ENCODE results near the gene CD81.
A peak's percentile ranks its signal among the peaks of the same experiment; 100 is the strongest.

CD81 gene

DNA sequence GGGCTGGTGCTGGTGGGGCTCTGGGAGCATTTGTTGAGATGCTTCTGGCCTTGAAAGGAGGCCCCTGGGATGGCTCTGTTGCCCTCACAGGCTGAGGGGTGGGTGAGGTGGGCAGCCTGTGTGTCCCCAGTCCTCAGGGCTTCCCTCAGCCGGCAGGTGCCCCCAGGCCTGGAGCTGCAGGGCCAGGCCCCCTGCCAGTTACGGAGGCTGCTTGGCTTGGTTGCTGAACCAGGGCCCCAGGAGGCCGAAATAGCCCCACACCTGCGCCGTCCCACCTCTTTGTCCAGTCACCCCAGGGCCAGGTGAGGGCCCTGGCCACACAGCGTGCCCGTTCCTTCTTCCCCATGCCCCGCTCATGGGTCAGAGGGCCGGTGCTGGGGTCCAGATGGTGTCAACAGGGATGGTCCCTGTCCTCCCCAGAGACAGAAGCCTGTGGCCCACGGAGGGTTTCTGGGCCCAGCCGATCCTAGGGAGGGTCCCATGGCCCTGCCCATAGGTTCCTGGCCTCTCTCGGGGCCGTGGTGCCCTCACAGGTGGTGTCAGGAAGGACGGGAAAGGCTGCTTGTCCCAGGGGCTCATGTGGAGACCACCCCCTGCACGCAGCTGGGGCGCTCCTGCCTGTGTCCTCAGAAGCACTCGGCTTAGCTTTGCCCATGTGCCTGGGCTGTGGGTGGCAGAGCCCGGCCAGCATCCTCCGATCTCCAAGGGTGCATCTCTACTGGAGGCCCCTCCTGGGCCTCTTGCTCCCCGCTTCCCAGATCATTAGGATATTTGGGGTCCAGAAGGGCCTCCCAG lies 14.3 kb downstream of the CD81 start:
- DNase-seq: no peak

DNA sequence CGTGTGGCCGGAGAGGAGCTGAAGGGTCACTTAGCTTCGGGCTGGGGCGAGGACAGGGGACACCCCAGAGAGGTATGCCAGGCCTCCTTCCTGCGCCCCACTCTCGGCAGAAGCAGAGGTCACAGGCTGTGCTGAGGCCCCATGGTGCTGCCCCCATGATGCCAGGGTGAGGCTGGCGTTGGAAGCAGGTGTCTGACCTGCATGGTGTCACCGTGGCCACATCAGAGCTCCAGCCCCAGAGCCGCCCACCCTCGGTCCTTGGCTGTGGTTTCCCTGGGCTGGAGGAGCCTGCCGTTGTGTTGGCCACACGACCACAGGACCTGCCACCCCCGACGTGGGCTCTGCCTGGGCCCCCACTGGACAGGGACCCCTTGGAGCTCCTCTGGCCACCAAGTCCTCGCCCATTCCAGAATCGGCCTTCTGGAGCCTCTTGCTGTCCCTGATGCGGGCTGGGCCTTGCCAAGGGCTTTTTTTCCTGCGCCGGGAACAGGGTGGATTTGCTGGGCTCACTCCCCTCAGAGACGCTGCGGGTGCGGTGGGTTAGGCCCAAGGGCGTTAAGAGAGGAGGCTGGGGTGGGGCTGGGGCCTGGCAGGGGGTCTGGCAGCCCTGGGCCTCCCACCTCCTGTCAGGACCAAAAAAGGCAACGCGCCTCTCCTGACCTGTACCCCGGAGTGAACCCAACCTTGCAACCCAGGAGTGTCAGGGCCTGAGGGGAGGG lies 15.3 kb downstream of the CD81 start:
- no peak for DNase-seq

DNA sequence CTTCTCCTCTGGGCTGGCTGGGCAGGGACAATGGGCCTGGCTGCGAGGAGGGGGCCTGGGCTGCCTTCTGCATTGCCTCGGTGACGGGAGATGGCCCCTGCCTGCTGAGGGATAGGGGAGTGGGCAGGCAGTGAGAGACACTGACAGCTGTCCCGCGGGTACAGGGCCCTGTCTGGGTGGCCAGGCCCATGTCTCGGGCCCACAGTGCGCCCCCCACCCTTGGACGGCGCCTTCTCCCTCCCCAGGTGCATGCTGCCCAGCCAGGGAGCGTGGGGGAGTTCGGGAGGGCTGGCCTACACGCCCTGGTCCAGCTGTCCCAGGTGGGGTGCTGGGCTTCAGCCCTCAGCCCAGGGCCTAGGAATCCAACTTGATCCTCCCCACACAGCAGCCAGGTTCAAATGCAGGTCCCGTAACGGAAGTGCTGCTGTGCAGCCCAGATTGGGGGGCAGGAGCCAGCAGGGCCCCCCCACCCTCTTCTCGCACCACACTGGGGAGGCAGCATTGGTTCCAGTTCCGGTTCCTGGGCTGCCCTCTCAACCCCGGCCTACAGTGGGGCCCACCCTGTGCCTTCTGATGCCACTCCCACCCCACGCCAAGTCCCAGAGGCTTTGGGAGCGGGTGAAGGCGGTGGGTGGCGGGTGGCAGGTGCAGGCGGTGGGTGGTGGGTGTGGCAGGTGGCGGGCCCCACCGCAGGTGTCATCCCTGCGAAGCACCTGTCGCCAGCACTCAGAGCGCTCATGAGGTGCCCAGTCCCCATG lies 16.2 kb downstream of the CD81 start:
- no peak for DNase-seq

DNA sequence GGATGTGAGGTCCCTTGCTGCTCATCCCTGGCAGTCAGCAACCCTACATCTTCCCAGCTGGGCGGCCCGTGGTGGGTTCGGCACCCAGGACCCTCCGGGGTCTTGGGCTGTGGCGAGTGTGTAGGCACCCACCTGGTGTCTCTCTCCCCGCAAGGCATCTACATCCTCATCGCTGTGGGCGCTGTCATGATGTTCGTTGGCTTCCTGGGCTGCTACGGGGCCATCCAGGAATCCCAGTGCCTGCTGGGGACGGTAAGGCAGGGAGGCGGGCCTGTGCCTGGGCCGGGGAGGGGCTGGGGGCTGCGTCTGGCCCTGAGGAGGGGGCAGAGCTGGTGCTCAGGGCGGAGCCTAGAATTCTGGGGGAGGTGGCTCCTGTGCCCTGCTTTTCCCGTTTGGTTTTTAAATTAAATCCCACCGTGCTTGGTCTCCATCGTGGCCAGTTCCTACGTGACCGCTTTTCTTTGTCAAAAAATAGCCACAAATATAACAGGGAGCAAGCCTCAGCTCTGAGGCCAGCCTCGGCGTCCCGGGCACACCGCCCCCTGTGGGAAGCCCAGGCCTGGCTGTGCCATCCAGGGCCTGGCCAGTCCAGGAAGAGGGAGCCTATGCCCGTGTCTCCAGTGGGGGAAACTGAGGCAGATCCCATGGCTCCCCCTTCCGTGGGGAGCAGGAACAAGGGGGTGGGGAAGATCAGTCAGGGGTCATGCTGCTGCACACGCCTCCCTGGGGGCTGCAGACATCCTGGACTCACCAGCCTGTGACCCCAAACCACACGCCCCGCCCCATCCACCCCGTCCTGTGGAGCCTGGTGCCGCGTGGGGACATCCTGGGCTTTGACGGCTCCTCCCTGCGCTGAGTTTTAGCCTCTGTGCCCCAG lies 17.1 kb downstream of the CD81 start:
- no peak for DNase-seq

DNA sequence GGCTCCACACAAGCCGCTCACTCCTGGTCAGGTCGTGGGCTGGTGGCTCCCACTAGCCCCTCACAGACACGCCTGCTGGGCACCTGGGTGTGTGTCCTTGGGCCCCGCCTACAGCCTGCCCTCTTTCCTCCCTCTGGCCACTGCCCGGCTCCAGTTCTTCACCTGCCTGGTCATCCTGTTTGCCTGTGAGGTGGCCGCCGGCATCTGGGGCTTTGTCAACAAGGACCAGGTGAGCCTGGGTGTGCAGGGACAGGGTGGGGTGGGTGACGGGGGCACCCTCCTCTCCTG lies 17.7 kb downstream of the CD81 start:
- DNase-seq: no peak

DNA sequence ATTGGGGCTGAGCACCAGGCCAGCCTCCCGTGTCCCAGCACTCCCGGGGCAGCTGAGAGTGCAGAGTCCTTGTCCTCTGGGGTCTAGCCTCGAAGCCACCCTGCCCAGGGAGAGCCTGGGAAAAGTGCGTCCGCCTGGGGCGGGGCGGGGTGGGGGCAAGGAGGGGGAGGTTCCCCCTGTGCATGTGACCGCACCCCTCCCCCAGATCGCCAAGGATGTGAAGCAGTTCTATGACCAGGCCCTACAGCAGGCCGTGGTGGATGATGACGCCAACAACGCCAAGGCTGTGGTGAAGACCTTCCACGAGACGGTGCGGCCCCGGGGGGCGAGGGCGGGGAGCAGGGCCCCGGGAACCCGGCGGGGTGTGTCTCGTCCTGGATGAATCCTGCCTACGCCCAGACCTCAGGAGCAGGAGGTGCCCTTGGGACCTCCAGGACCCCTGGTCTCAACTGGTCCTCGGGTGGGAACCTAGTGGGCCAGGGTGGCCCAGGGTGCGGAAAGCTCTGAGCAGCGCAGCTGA lies 18.2 kb downstream of the CD81 start:
- DNase-seq: no peak

DNA sequence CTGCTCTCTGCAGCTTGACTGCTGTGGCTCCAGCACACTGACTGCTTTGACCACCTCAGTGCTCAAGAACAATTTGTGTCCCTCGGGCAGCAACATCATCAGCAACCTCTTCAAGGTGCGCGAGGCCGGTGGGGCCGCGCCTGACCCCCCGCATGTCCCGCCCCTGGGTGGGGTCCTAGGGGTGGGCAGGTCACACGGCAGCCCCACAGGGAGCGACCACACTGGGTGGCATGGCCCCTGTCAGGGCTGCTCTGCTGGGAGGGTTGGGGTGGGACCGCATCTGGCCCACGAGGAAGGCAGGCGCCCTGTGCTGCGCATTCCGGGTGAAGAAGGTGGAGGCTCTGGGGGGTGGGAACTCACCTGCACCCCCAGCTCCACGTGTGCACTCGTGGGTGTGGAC lies 18.7 kb downstream of the CD81 start:
- no peak for DNase-seq

DNA sequence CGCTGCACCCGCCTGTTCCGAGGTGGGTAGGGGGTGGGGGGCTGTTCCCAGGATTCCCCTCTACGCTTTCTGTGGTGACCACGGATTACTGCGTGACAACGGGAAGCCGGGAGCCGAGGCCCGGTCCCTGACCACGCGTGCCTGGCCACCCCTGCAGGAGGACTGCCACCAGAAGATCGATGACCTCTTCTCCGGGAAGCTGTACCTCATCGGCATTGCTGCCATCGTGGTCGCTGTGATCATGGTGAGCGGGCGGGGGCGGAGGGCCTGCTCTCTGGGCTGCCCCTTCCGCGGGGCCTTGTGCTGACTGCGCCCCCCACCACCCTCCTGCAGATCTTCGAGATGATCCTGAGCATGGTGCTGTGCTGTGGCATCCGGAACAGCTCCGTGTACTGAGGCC lies 19.4 kb downstream of the CD81 start:
- no peak for DNase-seq

DNA sequence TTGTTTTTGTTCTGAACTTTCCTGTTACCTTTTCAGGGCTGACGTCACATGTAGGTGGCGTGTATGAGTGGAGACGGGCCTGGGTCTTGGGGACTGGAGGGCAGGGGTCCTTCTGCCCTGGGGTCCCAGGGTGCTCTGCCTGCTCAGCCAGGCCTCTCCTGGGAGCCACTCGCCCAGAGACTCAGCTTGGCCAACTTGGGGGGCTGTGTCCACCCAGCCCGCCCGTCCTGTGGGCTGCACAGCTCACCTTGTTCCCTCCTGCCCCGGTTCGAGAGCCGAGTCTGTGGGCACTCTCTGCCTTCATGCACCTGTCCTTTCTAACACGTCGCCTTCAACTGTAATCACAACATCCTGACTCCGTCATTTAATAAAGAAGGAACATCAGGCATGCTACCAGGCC lies 19.9 kb downstream of the CD81 start:
- no peak for DNase-seq

DNA sequence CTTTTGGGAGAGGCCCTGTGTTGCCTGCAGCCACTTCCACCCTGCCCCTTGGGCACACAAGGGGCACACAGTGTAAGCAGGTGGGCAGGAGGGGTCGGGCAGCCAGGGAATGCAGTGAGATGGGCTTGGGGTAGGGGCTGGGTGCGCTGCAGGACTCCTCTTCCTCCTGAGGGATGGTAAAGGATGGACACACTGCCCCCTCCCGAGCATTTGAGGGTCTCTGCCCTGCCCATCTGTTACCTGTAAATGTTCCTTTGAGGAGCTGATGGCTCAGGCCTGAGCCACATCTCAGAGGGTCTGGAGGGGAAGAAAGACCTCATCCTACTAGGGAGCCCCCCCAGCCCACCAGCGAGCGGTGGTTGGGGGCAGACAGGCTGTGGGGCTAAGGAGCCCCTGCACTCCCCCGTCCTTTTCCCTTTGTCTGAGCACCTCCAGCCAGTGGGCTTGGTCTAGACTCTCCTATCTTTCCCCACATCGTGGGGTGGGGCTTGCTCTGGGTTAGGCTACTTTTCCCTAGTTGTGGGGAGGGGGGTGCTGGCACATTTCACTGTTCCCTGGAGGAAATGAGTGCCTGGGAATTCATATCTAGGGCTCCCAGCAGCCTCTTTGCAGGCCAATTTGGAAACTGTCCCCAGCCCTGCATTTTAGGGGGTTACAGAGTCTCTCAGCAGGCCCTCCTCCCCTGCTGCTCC lies 21.7 kb downstream of the CD81 start:
- no peak for DNase-seq

DNA sequence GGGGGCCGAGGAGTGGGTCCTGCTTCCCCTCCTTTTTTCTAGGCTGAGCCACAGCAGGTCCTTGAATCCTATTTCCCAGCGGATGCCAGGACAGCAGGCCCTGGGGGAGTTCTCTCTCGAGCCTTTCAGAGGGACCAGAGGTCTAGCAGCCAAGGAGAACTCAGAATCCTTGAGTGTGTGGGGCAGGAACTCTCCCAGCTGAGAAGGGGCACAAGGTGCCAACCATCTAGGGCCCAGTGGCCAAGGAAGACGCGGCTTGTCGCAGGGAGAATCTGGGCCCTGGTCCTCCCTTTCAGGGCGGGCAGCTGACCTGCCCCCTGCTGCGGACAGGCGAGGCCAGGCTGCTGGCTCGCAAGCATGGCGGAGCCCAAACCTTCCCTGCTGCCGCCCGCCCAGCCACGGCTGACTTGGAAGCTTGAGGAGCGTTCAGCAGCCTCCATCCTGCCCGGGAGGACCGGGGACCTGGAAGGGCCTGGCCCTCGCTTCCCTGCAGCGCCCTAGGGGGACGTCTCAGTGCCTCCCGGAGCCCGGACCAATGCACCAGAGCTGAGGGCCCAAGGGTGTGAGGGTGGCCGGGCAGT lies 22.5 kb downstream of the CD81 start:
- no peak for DNase-seq

DNA sequence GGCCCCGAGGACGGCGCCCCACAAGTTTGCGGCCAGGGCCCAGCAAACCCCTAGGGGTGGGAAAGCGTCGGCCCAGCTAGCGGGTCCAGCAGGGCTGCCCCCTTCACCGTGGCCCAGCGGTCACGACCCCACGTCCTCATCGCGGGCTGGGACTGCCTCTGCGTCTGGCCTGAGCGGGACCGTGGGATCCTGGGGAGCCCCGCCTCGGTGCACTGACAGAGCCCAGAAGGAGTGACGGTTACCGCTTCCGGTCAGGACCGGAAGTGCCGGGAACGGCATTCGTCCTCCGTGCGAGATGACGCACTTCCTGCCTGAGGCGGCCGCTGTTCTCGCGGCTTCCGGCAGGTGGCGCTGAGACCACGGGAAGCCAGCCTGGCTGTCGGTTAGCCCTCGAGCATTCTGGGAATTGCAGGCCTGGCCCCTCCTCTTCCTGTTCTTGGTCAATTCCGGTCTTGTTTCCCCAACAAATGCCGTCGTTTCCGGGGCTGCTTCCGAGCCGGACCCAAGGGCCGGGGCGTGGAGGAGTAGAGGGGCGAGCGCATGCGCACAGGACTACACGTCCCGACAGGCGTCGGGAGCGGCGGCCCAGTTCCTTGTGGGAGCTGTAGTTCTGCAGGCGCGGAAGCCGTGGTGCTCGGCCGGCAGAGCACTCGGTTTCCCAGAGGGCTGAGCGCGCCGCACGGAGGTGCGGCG lies 23.1 kb downstream of the CD81 start, which contains the start of gene TSSC4:
Gene TSSC4, plus strand, starts transcription at position 682 of the 693 bp plus-strand sequence. CDS start 1,884 bp downstream, outside the sequence.
- peak; percentile 90 for DNase-seq

DNA sequence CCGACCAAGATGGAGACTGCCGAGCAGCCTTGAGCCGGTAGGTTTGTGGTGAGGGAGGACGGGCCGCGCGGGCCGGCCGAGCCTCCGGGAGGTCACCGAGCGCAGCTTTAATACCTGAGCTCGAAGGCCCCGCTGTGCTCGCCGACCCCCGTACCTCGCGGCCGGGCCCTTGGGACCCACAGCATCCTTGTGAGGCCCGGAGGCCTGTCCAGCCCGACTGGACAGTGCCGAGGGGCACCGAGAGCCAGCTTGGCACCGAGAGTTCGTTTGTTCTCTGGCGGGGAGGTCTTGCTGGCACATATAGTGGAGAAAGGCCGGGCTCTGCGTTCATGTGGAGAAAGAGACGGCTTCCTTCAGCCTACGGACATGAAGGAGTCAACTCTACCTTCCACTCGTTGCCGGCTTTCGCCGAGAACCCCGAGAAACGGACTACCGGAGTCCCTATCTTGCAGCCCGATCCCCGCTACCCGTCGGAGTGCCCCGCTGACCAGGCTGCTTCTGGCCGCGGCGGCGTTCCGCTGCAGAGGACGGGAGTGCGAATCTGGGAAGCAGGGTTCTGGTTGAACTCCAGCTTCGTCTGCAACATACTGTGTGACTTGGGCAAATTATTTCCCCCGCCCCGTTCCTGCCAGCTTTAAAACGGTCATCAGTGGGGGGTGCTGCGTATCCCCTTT lies 23.8 kb downstream of the CD81 start:
- DNase-seq: no peak

DNA sequence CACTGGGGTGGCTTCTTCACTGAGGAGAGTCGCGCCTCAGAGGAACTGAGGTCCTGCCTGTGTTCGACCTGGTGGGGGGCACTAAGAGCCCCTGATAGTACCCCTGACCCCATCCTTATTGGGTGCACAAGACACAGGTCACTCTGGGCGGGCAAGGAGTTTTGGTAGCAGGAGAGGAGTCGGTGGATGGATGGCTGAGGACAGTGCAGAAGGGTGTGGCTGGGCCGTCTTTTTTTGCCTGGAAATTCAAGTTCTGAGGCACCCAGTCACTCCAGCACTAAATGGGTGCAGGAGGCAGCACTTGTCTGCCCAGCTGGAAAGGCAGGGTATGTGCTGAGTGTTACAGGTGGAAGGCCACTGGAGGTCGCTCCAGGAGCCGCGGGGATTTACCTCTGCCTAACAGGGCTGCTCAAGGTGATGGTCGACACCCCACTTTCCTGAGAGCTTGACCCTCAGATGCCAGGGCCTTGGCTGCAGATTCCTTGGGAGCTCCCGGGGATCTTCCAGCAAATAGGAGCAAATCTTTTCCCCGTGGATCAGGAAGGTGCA lies 24.4 kb downstream of the CD81 start:
- DNase-seq: no peak

DNA sequence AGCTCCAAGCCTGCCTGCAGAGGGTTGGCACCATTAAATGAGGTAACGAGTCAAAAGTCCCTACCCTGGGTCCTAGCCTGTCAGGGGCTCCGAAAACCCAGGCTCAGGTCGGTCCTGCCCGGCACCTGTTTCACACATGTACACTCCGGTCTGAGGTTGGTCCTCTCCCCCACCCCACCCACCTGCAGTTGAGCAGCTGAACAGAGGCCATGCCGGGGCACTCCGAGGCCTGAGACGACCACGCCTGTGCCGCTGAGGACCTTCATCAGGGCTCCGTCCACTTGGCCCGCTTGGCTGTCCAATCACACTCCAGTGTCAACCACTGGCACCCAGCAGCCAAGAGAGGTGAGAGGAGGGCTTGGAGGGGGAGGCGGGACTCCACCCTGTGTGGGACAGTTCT lies 25.0 kb downstream of the CD81 start:
- no peak for DNase-seq

DNA sequence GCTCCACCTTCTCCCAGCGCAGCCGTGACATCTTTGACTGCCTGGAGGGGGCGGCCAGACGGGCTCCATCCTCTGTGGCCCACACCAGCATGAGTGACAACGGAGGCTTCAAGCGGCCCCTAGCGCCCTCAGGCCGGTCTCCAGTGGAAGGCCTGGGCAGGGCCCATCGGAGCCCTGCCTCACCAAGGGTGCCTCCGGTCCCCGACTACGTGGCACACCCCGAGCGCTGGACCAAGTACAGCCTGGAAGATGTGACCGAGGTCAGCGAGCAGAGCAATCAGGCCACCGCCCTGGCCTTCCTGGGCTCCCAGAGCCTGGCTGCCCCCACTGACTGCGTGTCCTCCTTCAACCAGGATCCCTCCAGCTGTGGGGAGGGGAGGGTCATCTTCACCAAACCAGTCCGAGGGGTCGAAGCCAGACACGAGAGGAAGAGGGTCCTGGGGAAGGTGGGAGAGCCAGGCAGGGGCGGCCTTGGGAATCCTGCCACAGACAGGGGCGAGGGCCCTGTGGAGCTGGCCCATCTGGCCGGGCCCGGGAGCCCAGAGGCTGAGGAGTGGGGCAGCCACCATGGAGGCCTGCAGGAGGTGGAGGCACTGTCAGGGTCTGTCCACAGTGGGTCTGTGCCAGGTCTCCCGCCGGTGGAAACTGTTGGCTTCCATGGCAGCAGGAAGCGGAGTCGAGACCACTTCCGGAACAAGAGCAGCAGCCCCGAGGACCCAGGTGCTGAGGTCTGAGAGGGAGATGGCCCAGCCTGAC lies 26.0 kb downstream of the CD81 start:
- no peak for DNase-seq

DNA sequence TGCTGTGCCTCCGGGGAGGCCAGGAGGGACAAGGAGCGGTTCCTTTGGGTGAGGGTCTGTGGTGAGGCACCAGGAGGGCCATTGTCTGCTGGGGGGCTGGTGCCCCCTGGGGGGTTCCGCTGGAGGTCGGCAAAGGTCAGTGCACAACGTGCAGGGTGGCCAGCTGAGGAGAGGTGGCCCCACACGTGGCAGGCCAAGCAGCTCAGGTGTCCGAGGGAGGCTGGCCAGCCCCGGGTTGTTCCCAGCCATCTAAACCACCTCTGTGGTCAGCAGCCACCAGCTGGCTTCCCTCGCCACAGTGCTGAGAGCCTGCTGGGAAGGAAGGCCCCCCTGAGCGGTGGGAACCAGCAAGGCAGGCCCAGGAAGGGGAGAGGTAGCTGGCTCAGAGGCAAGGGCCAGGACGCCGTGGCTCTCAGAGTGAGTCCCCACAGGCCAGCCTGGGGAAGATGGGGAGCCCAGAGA lies 27.7 kb downstream of the CD81 start:
- DNase-seq: no peak

DNA sequence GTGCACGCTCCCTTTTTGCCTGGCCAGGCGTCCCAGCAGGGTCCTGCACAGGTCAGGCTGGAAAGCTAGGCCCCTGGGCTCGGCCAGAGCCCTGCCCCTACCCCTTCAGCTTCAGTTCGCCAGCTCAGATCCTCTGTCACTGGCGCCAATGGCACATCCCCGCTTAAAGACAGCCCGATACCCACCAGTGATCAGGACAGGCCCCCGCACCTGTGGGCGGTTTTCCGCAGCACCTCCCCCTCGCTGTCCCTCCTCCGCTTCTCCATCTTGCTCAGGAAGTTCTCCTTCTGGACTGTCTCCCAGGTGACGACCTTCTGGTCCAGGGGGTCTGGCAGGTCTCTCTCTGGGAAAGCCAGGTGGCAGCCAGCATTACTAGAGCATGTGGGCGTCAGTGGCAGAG lies 29.3 kb downstream of the CD81 start:
- DNase-seq: no peak

DNA sequence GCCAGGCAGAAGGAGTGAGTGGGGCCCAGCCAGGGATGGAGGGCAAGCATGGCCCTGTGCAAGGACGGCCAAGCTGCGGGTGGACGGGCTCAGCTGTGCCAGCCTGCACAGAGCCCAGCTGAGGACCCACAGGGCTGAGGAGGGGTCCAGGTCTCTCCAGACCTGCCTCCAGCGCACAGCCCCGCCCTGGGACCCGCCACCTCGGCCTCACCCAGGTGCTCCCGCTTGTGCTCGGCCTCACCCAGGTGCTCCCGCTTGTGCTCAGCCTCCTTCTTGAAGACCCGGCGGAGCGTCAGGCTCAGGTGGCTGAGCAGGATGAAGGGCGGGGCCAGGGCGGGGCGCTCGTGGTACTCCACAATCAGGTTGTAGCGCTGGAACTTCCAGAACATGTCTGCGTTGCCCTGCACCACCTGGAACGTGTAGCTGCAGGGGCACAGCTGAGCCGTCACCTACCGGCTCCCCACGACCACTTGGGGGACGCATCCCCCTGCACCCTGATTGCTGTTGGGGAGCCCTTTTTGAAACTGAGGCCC lies 29.8 kb downstream of the CD81 start:
- DNase-seq: no peak
